SK-MEL-5 (cell line): ENCODE data around the gene OXNAD1. TPM values are rescaled to one million over a fixed set of nuclear protein-coding genes. Genes with fewer than 3 reads are reported as not detected.

Experiments
- DNase-seq: peaks from one replicate; pipeline ENCODE4 v3.0.0-alpha.2; 2016; ENCODE audit warnings: low read depth, low spot score
- in situ Hi-C: cut with HindIII; loops from 2 replicates; pipeline ENCODE4 v1.10.0; 2016; ENCODE audit warnings: low sequenced_read_pairs, high pct_unique_total_duplicates, low pct_unique_long_range_greater_than_20kb
- total RNA-seq: library from RNA; depleted of rRNA; stranded (reverse); fragments of >200 nt; shearing (Covaris generic); gene quantifications from 2 replicates; pipeline ENCODE4 v1.2.3, GENCODE V29; 2014

Gene OXNAD1
- total RNA-seq, 1 experiment from 2014 or later: 36.1 TPM

DNA sequence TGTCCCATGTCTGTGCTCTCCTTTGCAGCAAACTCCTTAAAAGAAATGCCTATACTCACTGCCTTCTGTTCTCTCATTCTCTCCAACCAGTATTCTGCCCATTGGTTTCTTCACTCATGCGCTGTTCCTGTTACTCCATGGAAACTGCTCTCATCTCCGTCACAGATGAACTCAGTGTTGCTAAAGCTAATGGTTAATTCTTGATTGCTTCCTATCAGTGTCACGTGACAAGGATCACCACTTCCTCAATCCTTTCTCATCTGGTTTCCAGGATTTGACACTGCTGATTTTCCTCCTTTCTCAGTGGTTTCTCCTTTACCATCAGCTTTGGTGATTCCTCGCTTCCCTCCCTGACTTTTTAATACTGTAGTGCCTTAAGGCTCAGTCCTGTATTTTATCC is 2.8 kb upstream of the OXNAD1 start:
- DNase-seq: no peak
- in situ Hi-C loops: no loop called here

DNA sequence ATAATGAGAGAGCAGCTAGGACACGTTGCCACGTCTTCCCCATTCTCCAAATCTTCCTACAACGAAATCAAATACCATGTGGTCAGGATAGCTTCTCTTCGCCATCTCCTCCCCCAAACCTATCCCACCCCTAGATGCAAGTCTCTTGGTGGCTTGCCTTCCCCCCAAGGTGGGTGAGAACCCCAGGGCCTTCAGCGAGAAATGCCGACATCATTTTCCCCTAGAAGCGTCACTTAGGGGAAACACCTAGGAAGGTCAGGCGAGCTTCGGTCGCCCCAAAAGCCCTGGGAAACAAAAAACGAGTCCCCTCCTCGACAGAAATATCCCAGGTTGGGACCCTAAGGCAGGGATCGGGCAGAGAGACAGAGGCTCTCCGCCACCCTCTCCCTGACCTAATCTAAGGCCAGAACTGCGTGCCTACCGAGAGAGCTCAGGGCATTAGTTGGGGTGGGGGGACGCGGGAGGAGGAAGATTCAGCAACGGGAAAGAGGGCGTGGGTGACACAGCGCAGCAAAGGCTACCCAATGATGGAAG is 771 bp upstream of the OXNAD1 start:
- no peak for DNase-seq

DNA sequence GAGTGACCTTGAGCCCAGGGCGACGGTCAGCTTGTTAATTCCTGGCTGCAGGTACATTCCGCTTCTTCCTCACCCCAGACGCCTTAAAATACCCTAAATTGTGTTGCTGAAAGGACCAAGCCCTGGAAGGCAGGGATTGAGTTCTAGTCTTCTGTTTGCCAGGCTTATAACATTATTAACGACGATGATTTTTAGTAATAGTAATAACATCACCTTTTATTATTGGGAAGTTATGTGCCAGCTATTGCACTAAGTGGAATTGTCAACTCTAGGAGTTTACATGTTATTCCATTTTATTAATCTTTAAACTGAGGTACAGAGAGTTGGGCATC is 409 bp downstream of the OXNAD1 start:
- in situ Hi-C loops: no loop called here

More for the DNA sequence above, 771 bp upstream of the OXNAD1 start:
- in situ Hi-C loops: no loop called here

DNA sequence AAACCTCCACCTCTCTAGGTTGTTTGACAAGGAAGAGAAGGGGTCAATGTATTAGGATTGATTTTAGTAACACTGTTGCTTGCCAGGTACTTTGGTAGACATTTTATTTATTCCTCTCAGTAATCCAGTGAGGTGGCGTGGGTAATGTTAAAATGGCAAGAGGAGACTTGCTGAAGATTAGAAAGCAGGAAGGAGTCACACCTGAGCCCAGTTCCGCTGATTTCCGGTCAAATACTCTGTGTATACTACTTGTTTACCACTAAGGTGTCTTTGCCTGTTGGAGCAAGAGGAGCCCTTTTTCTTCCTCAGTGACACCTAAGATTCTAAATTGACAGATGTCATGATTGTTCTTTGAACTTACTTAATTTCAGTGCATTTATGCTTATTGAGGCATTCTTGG is 1.7 kb downstream of the OXNAD1 start:
- no peak for DNase-seq
- in situ Hi-C loops: no loop called here

More for the DNA sequence above, 409 bp downstream of the OXNAD1 start:
- DNase-seq: no peak

DNA sequence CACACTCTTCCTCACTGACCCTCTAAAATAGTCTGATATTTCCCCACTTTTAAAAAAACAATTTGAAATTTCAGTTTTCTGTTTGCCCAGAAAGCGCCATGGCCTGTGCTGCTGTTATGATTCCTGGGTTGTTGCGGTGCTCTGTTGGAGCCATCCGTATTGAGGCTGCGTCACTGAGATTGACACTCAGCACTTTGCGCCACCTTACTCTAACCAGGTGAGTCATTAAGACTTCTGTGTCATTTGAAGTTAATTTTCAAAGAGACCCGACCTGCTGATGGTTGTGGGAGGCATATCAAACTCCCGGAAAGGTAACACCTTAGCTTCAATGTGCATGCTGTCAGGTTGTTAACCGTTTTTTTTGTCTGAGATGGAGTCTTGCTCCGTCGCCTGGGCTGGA is 5.8 kb downstream of the OXNAD1 start:
- in situ Hi-C loops: no loop called here
- no peak for DNase-seq

DNA sequence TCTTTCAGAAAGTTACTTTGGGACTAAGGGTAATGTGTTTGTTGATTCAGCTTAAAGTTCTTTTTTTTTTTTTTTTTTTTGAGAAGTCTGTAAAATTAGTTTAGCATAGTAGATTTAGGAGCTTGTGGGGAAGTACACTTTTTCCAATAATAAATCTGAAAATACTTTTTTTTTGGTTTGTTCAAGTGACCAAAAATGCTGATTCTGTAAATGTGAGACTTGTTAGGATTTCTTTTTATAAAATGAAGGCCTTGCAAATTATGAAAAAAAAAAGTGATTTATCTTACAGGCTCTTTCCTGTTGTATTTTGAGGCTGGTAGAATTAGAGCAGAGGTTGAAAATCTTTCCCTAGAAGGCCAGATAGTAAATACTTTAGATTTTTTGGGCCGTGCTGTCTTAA is 7.6 kb downstream of the OXNAD1 start:
- in situ Hi-C loops: no loop called here
- no peak for DNase-seq

DNA sequence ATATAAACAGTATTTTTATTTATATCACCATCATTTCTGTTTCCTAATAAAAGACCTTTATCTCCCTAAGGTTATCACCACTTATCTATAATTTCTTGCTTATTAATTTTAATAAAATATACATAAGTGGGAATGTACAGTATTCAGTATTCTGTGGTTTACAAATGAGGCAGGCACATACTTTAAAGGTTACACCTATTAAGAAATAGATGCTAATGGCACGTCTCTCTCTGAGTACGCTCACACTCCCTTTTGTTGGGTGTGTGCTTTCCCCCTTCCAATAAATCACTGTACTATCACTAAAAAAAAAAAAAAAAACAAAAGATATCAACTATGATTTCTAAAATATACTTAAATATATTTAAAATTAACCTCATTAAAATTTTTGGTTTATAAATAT is 8.9 kb downstream of the OXNAD1 start:
- no peak for DNase-seq
- in situ Hi-C loops: no loop called here

DNA sequence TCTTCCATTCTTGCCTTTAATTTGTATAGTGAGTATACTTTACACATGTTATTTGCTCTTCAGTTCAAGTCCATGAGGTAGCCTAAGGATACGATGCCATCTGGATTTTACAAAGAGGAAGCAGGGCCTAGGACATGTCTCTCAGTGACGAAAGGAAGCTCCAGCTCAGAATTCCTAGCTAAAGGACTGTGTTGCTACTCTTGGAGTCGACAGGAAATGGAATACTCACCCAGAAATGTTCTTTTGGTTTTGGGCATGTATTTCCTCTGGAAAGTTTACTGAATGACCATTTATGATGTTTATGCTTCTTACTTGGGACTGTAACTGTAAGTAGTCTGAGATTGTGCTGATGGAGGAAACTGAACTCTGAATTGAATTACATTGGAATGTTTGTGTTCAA is 12.5 kb downstream of the OXNAD1 start:
- in situ Hi-C loops: no loop called here
- DNase-seq: no peak

DNA sequence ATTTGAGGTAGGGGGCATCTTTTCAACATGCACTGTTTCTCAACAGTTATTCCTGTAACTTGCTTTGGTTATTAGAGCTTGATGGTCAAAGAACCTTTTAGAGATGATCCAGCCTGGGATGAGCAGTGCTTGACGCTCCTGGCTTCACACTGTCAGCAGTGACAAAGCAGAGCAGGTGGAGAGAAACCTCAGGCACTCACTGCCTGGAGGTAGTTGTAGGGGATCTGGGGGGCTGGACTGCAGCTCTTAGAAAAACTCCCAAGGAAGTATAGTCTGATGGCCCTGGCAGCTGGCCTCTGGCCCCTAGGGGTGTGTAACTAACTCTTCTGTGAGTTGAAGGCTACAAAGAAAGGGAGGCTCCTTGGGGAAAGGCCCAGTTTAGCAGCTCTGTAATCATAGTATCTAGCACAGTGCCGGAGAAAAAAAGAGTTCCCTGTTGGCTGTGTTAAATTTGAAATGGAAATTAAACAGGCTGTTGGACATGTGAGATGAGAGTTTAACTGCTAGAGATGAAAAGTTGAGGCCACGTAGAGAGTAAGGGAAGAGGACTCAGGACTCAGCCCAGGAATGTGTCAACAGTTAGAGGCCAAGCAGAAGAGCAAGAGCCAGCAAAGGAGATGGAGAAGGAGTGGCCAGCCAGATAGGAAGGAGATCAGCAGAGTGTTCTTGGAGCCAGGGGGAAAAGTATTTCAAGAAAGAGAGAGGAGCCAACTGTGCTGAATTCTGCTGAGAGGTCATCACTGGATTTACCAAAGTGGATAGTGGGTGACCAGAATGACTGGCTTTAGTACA is 14.2 kb downstream of the OXNAD1 start:
- in situ Hi-C loops: no loop called here
- DNase-seq: no peak

DNA sequence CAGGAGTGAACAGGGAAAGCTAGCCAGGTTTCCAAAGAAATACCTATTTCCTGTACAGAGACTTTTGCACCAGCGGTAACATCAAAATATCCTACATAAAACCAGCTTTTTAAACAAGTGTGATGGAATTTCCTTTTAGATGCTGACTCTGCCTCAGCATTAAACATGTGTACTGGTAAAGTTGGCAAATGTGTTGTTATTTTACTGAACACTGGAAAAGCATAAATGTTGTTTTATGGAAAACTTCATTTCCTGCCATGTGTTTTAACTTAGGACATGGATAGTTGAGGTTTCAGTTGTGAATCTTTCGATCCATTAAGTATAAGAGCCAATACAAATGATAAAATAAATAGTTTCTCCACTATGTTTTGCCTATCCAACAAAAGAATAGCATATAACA is 15.7 kb downstream of the OXNAD1 start:
- no peak for DNase-seq
- in situ Hi-C loops: no loop called here

DNA sequence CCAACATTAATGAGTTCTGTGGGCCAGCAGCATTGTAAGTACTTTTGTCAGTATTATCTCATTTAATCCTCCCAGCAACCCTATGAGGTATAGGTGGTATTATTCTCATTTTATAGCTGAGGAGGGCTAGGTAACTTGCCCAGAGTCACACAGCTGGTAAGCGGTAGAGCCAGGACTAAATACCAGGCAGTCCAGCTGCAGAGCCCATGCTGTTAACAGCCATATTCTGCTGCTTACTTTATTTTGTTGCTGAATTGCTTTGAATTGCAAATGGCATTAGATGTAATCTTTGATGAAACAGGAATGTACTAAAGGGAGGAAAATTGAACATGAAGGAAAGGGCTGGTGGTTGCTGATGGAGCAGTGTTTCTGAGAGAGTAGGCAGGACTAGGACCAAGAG is 19.6 kb downstream of the OXNAD1 start:
- in situ Hi-C loops: no loop called here
- DNase-seq: no peak

DNA sequence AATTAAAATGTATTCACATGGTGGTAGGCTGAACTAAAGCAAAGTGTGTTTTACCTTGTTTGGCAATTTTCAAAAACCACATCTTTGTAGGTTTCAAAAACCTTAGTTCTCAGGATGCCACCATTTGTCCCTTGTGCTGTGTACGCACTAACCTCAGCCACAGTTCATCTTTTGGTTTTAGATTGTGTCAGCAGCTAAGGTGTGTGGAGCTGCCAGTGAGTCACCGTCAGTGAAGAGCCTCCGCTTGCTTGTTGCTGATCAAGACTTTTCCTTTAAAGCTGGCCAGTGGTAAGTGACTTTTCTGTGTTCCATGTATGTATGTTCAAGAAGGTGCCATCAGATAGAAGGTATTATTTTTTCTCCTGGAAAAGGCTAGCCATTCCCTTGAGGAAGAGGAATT is 21.1 kb downstream of the OXNAD1 start:
- in situ Hi-C loops: no loop called here
- no peak for DNase-seq

DNA sequence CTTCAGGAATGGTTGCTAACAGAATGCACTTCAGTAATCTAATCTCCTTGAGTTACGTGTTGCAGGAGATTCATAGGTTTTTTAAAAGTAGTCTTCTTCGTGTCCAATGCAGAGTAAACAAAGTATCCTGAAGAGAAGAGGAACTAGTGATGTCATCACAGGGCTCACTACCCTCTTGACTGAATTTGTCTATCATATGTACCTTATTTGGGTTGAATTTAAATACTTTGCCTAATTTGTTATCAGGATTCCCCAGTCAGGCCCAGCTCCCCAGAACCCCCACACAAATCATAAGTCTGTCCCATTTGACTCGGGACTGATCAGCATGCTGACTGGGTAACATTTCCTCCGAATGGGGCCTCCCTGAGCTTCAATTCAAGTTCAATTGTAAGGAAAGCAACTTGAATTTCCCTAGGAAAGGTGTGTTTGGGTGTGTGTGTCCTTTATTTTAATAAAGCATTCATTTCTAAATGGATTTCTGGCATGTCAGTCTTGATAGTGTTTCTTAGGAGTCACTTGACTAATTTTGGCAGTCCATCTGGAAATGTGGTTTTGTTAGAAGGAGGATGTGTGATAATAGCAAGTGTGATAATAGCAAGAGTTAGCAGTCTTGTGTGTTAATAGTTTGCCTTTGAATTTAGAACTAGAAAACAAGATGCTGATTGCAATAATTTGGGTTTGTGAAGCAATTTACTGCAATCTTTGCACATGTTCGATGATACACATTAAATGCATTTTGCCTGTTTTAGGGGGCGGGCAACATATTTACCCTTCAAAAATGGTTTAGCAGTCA is 21.9 kb downstream of the OXNAD1 start:
- in situ Hi-C loops: no loop called here
- no peak for DNase-seq

DNA sequence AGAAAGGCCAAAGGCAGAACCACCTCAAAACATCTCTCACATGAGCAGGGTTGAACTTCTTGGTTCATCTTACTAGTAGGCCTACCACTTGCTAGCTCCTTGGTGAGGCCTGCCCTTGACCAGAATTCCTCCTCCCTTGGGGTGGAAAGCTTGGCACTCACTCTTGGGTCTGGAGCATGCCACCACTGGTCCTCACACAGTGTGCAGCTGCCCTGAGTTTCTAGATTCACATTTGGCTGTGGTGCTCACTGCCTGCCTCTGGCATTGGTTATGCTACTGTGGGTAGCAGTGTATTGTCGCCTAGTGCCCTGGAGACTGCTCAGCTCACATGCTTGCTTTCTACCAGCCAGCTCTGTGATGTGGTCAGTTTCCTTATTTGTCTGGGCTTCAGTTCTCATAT is 23.7 kb downstream of the OXNAD1 start:
- DNase-seq: no peak
- in situ Hi-C loops: no loop called here

DNA sequence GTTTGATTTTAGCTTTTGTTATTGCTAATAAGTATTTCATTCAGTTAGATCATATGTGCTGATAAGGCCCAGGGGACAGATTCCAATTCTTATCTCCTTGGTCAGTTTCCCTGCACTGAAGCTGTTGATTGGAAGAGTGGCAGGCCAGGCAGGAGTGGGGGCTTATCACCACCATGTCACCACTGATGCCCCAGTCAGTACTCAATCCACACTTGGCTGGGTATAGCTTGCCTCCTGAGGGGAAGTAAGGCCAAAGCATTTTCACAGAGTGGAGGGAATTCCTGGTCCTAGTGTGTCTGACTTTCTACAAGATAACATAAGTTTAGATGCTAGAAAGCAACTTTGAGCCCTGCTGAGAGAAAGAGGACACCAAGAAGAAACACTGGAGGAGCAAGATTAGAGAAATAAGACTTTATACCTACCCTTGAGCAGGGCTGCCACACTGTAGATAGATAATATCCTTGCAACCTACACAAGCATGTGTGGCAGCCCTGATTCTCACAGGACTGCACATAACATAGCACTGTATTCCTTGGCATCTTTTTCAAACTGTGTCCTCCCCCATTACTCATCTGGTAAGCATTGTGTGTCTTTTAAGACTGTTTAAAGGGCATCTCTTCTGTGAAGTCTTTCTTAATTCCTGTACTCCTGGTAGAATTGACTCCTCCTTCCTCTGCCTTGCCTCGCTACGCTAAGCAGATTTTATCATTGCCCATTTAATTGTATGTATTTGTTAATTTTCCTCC is 24.3 kb downstream of the OXNAD1 start:
- in situ Hi-C loops: no loop called here
- no peak for DNase-seq

DNA sequence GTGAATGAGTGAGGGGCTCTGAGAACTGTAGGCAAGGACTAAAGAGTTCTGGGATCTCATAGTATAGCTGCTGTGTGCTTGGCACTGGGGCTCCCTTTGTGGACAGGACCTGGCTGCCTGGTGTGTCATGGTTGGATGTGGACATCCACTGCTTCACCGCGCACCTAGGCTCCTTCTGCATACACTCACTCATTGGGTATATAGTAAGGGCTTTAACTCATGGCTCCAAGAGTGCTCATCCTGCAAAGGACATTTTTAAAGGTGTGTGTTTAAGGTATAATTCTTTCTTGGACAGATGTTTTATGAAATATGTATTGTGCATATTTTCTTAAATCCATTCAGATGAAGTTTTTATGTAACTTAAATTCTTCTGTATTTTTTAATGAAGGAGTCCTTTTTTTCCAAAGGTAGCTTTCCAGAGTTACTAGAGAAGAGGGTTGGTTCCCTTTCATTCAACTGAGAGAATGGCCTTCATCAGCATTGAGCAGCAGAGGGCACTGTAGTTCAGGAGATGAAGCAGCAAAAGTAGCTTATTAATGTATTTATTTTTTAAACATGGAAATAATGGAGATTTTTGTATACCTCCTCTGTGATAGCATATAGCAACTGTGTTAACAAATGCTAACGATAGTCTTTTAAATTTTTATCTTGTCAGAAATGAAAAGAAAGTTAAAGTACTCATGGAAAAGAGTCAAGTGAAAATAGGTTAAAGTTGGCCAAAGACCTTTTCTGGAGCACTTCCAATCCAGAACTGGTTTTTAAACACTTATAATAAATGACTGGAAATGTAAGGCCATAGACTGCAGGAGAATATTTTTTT is 25.2 kb downstream of the OXNAD1 start:
- peak; percentile 61 for DNase-seq
- in situ Hi-C loops: no loop called here

DNA sequence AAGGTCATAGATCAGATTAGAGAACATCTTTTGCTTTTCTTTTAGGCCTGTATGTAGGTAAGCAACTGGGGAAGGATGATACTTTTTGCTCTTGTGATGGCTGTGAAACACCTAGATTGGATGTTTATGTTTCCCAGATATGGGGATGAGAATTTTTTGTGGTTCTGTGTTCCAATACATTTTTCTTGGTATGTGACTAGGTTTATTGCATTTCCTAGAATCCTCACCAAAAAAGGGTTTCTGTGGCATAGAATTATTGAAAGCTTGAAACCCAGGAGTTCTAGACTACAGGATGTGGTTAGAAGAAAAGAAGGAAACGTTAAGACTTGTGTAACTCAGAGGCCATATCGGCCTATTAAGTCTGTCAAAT is 25.8 kb downstream of the OXNAD1 start:
- in situ Hi-C loops: no loop called here
- DNase-seq: no peak

DNA sequence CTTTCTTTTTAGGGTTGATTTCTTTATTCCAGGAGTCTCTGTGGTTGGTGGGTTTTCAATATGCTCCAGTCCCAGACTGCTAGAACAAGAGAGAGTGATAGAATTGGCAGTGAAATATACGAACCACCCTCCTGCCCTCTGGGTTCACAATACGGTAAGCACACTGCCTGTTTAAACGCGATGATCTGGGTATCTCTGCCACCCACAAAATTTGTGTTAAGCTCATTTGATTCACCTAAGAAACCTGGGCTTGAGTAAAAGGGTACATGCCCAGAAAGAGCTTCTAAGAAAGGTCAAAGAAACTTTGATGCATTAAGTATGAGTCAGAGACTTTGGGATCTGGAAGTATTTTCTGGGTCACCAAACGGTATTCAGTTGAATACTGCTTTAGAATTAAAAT is 29.8 kb downstream of the OXNAD1 start:
- in situ Hi-C loops: no loop called here
- no peak for DNase-seq
